ENCODE data around the gene TDP2. TPM values are rescaled to one million over a fixed set of nuclear protein-coding genes. Genes with fewer than 3 reads are reported as not detected.
"Not testable (repeated sequence)": the region's sequence is repeated elsewhere in the genome, so short reads cannot be mapped to it uniquely, and the experiment has no call there.

TDP2 gene
- total RNA-seq, 1 donor from 2014 or later = 42.3 TPM

GRCh38 chr6:24673625-24674024 is 6.9 kb upstream of the TDP2 start:
- ATAC-seq (no peak), DNase-seq (no peak)
- H3K4me3 ChIP-seq = no peak overlapping the region
- no peaks in the 10 kb centered on the region for H3K27me3 ChIP-seq
- TF ChIP-seq CTCF (IDR thresholded peaks at IDR 0.05) = no peak
- H3K9me3 ChIP-seq = no peaks in the 10 kb centered on the region
- H3K36me3 ChIP-seq = no peaks in the 10 kb centered on the region
- no peak overlapping the region for H3K27ac ChIP-seq
- intact Hi-C loops (cut with DNase I) = no loop called here
- peaks cover 5% of the 10 kb centered on the region for H3K4me1 ChIP-seq

- H3K9me3 ChIP-seq = no peaks in the 10 kb centered on the region
- no peak for TF ChIP-seq CTCF (IDR thresholded peaks at IDR 0.05)
- intact Hi-C loops (cut with DNase I) = no loop called here
- H3K36me3 ChIP-seq = no peaks in the 10 kb centered on the region
- peaks cover 15% of the 10 kb centered on the region for H3K4me1 ChIP-seq
- ATAC-seq = no peak
- no peak overlapping the region for H3K27ac ChIP-seq
- no peaks in the 10 kb centered on the region for H3K27me3 ChIP-seq
- H3K4me3 ChIP-seq = no peak overlapping the region
- DNase-seq = no peak
Observed at GRCh38 chr6:24672620-24673182, 6.0 kb upstream of the TDP2 start.

- H3K9me3 ChIP-seq; DNase-seq; H3K36me3 ChIP-seq; H3K27ac ChIP-seq; H3K4me3 ChIP-seq; ATAC-seq; H3K27me3 ChIP-seq; intact Hi-C loops (cut with DNase I): not testable (repeated sequence)
- H3K4me1 ChIP-seq = peaks cover 19% of the 10 kb centered on the region
Observed at GRCh38 chr6:24671077-24671476, 4.4 kb upstream of the TDP2 start.

- H3K36me3 ChIP-seq; intact Hi-C loops (cut with DNase I); ATAC-seq; H3K27ac ChIP-seq; DNase-seq; H3K4me3 ChIP-seq; H3K27me3 ChIP-seq; H3K9me3 ChIP-seq: not testable (repeated sequence)
- peaks cover 23% of the 10 kb centered on the region for H3K4me1 ChIP-seq
Observed at GRCh38 chr6:24670492-24670891, 3.8 kb upstream of the TDP2 start.

GRCh38 chr6:24668997-24669361 is 2.3 kb upstream of the TDP2 start:
- ATAC-seq (no peak), DNase-seq (no peak)
- no peak for TF ChIP-seq CTCF (IDR thresholded peaks at IDR 0.05)
- Histone ChIP-seq H3K9me3 (no peaks in the 10 kb centered on the region), H3K4me1 (peaks cover 34% of the 10 kb centered on the region), H3K36me3 (peaks cover 3% of the 10 kb centered on the region), H3K4me3 (no peak overlapping the region), H3K27ac (no peak overlapping the region), H3K27me3 (no peaks in the 10 kb centered on the region)
- intact Hi-C loops (cut with DNase I) = no loop called here

- intact Hi-C loops (cut with DNase I); H3K9me3 ChIP-seq; ATAC-seq; H3K27me3 ChIP-seq; H3K36me3 ChIP-seq; DNase-seq: not testable (repeated sequence)
- Histone ChIP-seq H3K4me1 (peaks cover 34% of the 10 kb centered on the region), H3K27ac (peak overlapping the region; percentile 91), H3K4me3 (peak overlapping the region; percentile 84)
Observed at GRCh38 chr6:24668066-24668996, 1.6 kb upstream of the TDP2 start.

- DNase-seq (no peak), ATAC-seq (no peak)
- peaks cover 34% of the 10 kb centered on the region for H3K4me1 ChIP-seq
- H3K36me3 ChIP-seq = peaks cover 19% of the 10 kb centered on the region
- no peaks in the 10 kb centered on the region for H3K27me3 ChIP-seq
- H3K9me3 ChIP-seq = no peaks in the 10 kb centered on the region
- peak overlapping the region; percentile 84 for H3K4me3 ChIP-seq
- TF ChIP-seq CTCF (IDR thresholded peaks at IDR 0.05) = no peak
- peak overlapping the region; percentile 91 for H3K27ac ChIP-seq
- intact Hi-C loops (cut with DNase I) = no loop called here
Observed at GRCh38 chr6:24667378-24667803, 692 bp upstream of the TDP2 start.
